ENCODE data around the gene AKR7A3. TPM values are rescaled to one million over a fixed set of nuclear protein-coding genes. Genes with fewer than 3 reads are reported as not detected.

The AKR7A3 gene
- total and polyA plus RNA-seq, 9 of the 15 experiments (the other 6 are each of a cell fraction or from before 2014, with no cell fraction given), result 0.04 to 1.5 (median 0.44) TPM; not detected in 1

GRCh38 chr1:19333587-19334354 is 45.2 kb upstream of the AKR7A3 start:
- no peak for FAIRE-seq

More at GRCh38 chr1:19333587-19334354, 45.2 kb upstream of the AKR7A3 start:
- no peak for TF ChIP-seq RAD51 (IDR thresholded peaks at IDR 0.05; ENCODE audit: borderline replicate concordance, low read depth)
- TF ChIP-seq, protein P1, sequence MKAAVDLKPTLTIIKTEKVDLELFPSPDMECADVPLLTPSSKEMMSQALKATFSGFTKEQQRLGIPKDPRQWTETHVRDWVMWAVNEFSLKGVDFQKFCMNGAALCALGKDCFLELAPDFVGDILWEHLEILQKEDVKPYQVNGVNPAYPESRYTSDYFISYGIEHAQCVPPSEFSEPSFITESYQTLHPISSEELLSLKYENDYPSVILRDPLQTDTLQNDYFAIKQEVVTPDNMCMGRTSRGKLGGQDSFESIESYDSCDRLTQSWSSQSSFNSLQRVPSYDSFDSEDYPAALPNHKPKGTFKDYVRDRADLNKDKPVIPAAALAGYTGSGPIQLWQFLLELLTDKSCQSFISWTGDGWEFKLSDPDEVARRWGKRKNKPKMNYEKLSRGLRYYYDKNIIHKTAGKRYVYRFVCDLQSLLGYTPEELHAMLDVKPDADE (conservative IDR thresholded peaks at IDR 0.05; ENCODE audit: control insufficient read depth, low read depth, low read length), result no peak
- peak; percentile 55 for TF ChIP-seq CEBPB (tag; IDR thresholded peaks at IDR 0.05)
- TF ChIP-seq ELF4 (CRISPR knock-in tag; IDR thresholded peaks at IDR 0.05), result no peak
- 0 out of 2 replicates have a peak, but pooled peaks have one; percentile 16 for TF ChIP-seq CEBPG (CRISPR knock-in tag; IDR thresholded peaks at IDR 0.05)
- no peak for TF ChIP-seq CEBPG (tag; conservative IDR thresholded peaks at IDR 0.05 in 1 of 2, IDR thresholded peaks at IDR 0.05 in 1 of 2)
- no peak for TF ChIP-seq HDAC6 (IDR thresholded peaks at IDR 0.05; ENCODE audit: low read depth, low read length)
- no peak for TF ChIP-seq ARID1B (IDR thresholded peaks at IDR 0.05)
- H4K20me1 ChIP-seq (replicated peaks; ENCODE audit: control insufficient read depth, insufficient read depth, low read length), result peaks cover 8% of the 10 kb centered on the region; the same call in 1 of the 2 replicates
- DNase-seq (ENCODE audit: extremely low read depth in 1 of 4, low spot score in 3 of 4) (no peak), ATAC-seq (no peak)
- H3K9me1 ChIP-seq (ENCODE audit: control insufficient read depth, insufficient read depth, low read length), result peaks cover 3% of the 10 kb centered on the region
- ChIA-PET POLR2A (interaction anchor here (0.5 to 0.7 kb wide), 4 partner anchors 24 to 257 kb away, joined by 3 read pairs; no protein-coding TSS in a partner anchor), CTCF (ENCODE audit: low intra/inter-chr PET ratio) (no interaction called here)
- peaks cover 0 to 17% of the 10 kb centered on the region in 2 experiments; a peak in 1 of 5 replicates for H3K4me1 ChIP-seq (replicated peaks in 1 of 2; ENCODE audit: control insufficient read depth in 2 of 2, insufficient read depth in 2 of 2, low read length in 2 of 2)
- no peak overlapping the region for H3K4me3 ChIP-seq
- no peaks in the 10 kb centered on the region for H3K27me3 ChIP-seq (ENCODE audit: control insufficient read depth in 2 of 2, insufficient read depth in 2 of 2, low read length in 2 of 2)
- intact Hi-C loops (cut with micrococcal nuclease) (no loop called here), in situ Hi-C loops (cut with MboI) (no loop called here)
- H3K36me3 ChIP-seq (ENCODE audit: control insufficient read depth, insufficient read depth, low read length), result peaks cover 9% of the 10 kb centered on the region; the same call in 2 of the 3 replicates
- H3K4me2 ChIP-seq (ENCODE audit: insufficient read depth, low read length), result no peak overlapping the region
- H2AFZ ChIP-seq (ENCODE audit: low read depth, low read length), result no peak overlapping the region
- peak overlapping the region in 1 of 2 experiments; percentile 65; a peak in 1 of 4 replicates for H3K9ac ChIP-seq (ENCODE audit: insufficient read depth in 1 of 2, low read depth in 2 of 2, low read length in 2 of 2)
- BruUV-seq (replicated peaks), result no TSS peak
- no peaks in the 10 kb centered on the region for H3K79me2 ChIP-seq (ENCODE audit: control insufficient read depth, insufficient read depth, low read length)
- no peak overlapping the region for H3K27ac ChIP-seq (ENCODE audit: extremely low read depth, low read depth, low read length)
- H3K9me3 ChIP-seq (replicated peaks; ENCODE audit: control insufficient read depth, insufficient read depth, low read depth, low read length), result no peaks in the 10 kb centered on the region
- 63% methylated on average over 9 of the region's 9 CpGs for WGBS (ENCODE audit: insufficient coverage, low coverage, missing lambda C conversion rate)

Measured in K562 (cell line).